ENCODE results near the gene PPP2CA. TPM values are rescaled to one million over a fixed set of nuclear protein-coding genes. Genes with fewer than 3 reads are reported as not detected.
A peak's percentile ranks its signal among the peaks of the same experiment; 100 is the strongest.

Gene PPP2CA
- total and polyA plus RNA-seq, 2 of the 13 experiments (the other 11 are each of a cell fraction or from before 2014, with no cell fraction given) = 82.4 to 171 TPM

DNA sequence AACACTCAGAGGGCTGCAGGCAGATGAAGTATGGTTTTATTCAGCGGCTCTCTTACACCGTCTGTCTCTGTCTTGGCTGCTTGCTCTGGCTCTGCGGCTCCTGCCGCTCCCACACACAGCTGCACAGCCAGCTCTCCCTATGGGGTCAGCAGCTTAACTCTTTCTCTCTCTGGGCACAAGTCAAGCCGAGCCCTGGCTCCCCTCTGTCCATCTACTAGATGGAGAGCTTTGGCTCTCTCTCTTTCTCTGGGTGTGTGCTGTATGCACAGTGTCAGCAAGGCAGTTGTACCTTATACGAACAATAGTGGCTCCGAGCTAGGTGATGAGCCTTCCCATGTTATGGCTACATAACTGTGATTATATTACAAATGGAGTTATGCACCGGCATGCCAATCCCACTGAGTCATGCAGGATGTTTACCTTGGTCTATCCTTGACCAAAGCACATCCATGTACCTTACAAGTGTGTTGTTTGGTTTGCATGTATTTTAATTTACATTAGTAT, 19.3 kb upstream of the PPP2CA start (continued):
- no peak for TF ChIP-seq ZNF589 (CRISPR knock-in tag; conservative IDR thresholded peaks at IDR 0.05)
- no peak for TF ChIP-seq NFE2L1 (CRISPR knock-in tag; IDR thresholded peaks at IDR 0.05; ENCODE audit: borderline replicate concordance)
- peak; percentile 42; the same call in 1 of the 2 replicates for TF ChIP-seq GATAD1 (CRISPR knock-in tag; IDR thresholded peaks at IDR 0.05)
- TF ChIP-seq, protein P1, sequence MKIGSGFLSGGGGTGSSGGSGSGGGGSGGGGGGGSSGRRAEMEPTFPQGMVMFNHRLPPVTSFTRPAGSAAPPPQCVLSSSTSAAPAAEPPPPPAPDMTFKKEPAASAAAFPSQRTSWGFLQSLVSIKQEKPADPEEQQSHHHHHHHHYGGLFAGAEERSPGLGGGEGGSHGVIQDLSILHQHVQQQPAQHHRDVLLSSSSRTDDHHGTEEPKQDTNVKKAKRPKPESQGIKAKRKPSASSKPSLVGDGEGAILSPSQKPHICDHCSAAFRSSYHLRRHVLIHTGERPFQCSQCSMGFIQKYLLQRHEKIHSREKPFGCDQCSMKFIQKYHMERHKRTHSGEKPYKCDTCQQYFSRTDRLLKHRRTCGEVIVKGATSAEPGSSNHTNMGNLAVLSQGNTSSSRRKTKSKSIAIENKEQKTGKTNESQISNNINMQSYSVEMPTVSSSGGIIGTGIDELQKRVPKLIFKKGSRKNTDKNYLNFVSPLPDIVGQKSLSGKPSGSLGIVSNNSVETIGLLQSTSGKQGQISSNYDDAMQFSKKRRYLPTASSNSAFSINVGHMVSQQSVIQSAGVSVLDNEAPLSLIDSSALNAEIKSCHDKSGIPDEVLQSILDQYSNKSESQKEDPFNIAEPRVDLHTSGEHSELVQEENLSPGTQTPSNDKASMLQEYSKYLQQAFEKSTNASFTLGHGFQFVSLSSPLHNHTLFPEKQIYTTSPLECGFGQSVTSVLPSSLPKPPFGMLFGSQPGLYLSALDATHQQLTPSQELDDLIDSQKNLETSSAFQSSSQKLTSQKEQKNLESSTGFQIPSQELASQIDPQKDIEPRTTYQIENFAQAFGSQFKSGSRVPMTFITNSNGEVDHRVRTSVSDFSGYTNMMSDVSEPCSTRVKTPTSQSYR (CRISPR knock-in tag; IDR thresholded peaks at IDR 0.05; ENCODE audit: borderline replicate concordance) = no peak
- no peak for TF ChIP-seq POLR2AphosphoS5 (IDR thresholded peaks at IDR 0.05; ENCODE audit: low read depth, low read length)
- TF ChIP-seq, protein P2, sequence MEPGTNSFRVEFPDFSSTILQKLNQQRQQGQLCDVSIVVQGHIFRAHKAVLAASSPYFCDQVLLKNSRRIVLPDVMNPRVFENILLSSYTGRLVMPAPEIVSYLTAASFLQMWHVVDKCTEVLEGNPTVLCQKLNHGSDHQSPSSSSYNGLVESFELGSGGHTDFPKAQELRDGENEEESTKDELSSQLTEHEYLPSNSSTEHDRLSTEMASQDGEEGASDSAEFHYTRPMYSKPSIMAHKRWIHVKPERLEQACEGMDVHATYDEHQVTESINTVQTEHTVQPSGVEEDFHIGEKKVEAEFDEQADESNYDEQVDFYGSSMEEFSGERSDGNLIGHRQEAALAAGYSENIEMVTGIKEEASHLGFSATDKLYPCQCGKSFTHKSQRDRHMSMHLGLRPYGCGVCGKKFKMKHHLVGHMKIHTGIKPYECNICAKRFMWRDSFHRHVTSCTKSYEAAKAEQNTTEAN (CRISPR knock-in tag; conservative IDR thresholded peaks at IDR 0.05) = 0 out of 2 replicates have a peak, but pooled peaks have one; percentile 23
- no peak for TF ChIP-seq SIN3A (IDR thresholded peaks at IDR 0.05; ENCODE audit: borderline replicate concordance, low read depth, low read length)
- TF ChIP-seq, protein P3, sequence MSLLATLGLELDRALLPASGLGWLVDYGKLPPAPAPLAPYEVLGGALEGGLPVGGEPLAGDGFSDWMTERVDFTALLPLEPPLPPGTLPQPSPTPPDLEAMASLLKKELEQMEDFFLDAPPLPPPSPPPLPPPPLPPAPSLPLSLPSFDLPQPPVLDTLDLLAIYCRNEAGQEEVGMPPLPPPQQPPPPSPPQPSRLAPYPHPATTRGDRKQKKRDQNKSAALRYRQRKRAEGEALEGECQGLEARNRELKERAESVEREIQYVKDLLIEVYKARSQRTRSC (CRISPR knock-in tag; IDR thresholded peaks at IDR 0.05; ENCODE audit: low read depth) = no peak
- TF ChIP-seq TGIF2 (CRISPR knock-in tag; IDR thresholded peaks at IDR 0.05) = no peak
- no peak for TF ChIP-seq ZNF850 (CRISPR knock-in tag; conservative IDR thresholded peaks at IDR 0.05)
- no peak for TF ChIP-seq ZNF460 (CRISPR knock-in tag; IDR thresholded peaks at IDR 0.05; ENCODE audit: borderline replicate concordance)
- TF ChIP-seq ZFP36L1 (CRISPR knock-in tag; IDR thresholded peaks at IDR 0.05) = no peak
- TF ChIP-seq ZNF75D (CRISPR knock-in tag; IDR thresholded peaks at IDR 0.05; ENCODE audit: borderline replicate concordance) = no peak
- TF ChIP-seq ZNF781 (CRISPR knock-in tag; IDR thresholded peaks at IDR 0.05; ENCODE audit: borderline replicate concordance, not compliant biosample characterization) = no peak
- TF ChIP-seq TCF12 (IDR thresholded peaks at IDR 0.05) = no peak
- TF ChIP-seq TCF12 (CRISPR knock-in tag; IDR thresholded peaks at IDR 0.05) = no peak
- no peak for TF ChIP-seq NFKB2 (CRISPR knock-in tag; IDR thresholded peaks at IDR 0.05; ENCODE audit: borderline replicate concordance)
- TF ChIP-seq RBM39 (IDR thresholded peaks at IDR 0.05; ENCODE audit: low read depth, low read length, poor library complexity, severe bottlenecking) = no peak
- TF ChIP-seq JUN (CRISPR knock-in tag; IDR thresholded peaks at IDR 0.05) = peak; percentile 78; the same call in 1 of the 2 replicates
- TF ChIP-seq, protein P4, sequence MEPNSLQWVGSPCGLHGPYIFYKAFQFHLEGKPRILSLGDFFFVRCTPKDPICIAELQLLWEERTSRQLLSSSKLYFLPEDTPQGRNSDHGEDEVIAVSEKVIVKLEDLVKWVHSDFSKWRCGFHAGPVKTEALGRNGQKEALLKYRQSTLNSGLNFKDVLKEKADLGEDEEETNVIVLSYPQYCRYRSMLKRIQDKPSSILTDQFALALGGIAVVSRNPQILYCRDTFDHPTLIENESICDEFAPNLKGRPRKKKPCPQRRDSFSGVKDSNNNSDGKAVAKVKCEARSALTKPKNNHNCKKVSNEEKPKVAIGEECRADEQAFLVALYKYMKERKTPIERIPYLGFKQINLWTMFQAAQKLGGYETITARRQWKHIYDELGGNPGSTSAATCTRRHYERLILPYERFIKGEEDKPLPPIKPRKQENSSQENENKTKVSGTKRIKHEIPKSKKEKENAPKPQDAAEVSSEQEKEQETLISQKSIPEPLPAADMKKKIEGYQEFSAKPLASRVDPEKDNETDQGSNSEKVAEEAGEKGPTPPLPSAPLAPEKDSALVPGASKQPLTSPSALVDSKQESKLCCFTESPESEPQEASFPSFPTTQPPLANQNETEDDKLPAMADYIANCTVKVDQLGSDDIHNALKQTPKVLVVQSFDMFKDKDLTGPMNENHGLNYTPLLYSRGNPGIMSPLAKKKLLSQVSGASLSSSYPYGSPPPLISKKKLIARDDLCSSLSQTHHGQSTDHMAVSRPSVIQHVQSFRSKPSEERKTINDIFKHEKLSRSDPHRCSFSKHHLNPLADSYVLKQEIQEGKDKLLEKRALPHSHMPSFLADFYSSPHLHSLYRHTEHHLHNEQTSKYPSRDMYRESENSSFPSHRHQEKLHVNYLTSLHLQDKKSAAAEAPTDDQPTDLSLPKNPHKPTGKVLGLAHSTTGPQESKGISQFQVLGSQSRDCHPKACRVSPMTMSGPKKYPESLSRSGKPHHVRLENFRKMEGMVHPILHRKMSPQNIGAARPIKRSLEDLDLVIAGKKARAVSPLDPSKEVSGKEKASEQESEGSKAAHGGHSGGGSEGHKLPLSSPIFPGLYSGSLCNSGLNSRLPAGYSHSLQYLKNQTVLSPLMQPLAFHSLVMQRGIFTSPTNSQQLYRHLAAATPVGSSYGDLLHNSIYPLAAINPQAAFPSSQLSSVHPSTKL (CRISPR knock-in tag; IDR thresholded peaks at IDR 0.05) = peak; percentile 89

Data from HepG2 (cell line).